Activated CD8-positive, alpha-beta memory T cell treated with anti-CD3 and anti-CD28 coated beads for 1 hour (primary cell): ENCODE results near the gene MRPL23.
"Not testable (repeated sequence)": the region's sequence is repeated elsewhere in the genome, so short reads cannot be mapped to it uniquely, and the experiment has no call there.

Source experiments
- DNase-seq, 2 donors: peaks; one replicate each; pipeline ENCODE4 v3.0.0-alpha.2; 2020; ENCODE audit warnings: low read depth in 1 of 2; ENCODE audit errors: extremely low read depth in 1 of 2

MRPL23 gene

GRCh38 chr11:1932681-1933080 is 14.5 kb upstream of the MRPL23 start:
- DNase-seq: no peak

- no peak for DNase-seq
Observed at GRCh38 chr11:1933416-1934334, 13.5 kb upstream of the MRPL23 start.

DNA sequence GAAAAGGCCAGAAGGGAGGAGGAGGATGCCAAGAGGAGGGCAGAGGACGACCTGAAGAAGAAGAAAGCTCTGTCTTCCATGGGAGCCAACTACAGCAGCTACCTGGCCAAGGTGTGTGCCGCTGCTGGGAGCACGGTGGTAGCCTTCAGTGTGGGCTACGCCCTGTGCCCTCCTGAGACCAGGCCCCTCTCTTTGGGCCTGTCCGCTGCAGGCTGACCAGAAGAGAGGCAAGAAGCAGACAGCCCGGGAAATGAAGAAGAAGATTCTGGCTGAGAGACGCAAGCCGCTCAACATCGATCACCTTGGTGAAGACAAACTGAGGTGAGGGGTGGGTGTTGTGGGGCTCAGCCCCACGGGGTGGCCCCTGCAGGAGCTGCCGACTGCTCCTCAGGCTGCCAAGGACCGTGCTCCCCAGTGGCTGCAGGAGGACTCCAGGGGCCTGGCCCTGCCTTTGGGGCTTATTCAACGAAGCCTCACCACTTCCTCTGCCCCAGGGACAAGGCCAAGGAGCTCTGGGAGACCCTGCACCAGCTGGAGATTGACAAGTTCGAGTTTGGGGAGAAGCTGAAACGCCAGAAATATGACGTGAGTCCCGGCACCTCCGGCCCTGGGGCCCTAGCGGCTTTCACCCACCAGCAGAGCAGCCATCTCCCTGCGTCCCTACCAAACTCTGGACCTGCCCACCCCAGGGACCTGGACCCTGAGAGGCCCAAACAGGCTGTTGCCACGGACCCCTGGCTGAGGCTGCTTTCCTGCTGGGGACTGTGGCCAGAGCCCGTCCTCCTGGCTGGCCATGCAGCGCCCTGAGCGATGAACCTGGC is 12.6 kb upstream of the MRPL23 start:
- DNase-seq: no peak

DNA sequence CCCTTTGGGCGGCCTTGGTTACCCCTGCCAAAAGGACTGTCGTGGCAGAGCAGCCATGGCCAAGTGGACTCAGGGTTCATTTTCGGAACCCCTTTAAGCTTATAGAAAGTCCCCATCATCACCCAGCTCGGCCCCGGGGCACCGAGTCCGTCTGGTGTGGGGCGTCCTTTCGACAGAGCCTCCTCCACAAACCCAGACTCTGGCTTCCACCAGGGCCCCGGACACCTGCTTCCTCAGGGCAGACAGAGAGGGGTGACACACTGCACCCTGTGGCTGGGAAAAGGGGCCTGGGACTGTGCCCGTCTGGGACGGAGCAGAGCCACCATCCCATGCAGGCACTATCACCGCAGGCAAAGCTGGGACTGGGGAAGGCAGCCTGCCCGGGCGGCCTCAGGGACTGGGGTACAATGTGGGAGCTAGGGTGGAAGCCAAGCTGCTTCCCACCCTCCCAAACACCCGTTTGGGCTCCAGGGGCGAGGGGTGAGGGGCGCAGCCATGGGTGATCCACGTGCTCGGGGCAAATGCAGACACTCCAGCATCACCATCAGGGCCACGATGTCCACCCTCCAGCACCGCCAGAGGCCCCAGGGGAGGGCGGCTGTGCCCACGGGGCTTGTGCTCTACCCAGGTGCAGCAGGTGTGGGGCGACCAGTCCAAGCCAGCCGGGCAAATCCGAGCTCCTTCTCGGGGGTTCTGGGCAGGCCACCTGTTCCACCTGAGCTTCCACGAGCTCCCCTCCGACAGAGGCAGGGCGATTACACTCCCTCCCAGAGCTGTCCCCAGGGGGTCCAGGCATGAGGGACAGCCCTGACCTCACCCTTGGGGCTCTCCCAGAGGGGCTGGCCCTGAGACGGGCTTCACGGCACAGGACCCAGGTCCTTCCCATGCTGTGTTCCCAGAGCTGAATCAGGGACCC is 11.7 kb upstream of the MRPL23 start:
- DNase-seq: no peak

GRCh38 chr11:1936072-1936780 is 10.9 kb upstream of the MRPL23 start:
- DNase-seq: no peak

- DNase-seq: no peak
Observed at GRCh38 chr11:1936781-1937615, 10.1 kb upstream of the MRPL23 start.

GRCh38 chr11:1937616-1938342 is 9.4 kb upstream of the MRPL23 start:
- DNase-seq: no peak

GRCh38 chr11:1938343-1939005 is 8.7 kb upstream of the MRPL23 start:
- no peak for DNase-seq

- DNase-seq: no peak
Observed at GRCh38 chr11:1939006-1939625, 8.0 kb upstream of the MRPL23 start.

DNA sequence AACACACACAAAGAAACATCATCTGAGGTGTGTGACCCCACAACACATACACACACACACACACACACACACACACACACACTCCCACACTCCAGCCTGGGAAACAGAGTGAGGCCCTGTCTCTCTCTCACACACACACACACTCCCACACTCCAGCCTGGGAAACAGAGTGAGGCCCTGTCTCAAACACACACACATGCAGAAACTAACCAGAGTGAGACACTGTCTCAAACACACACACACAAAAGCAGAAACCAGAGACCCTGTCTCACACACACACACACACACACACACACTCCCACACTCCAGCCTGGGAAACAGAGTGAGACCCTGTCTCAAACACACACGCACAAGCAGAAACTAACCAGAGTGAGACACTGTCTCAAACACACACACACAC is 7.3 kb upstream of the MRPL23 start:
- DNase-seq: not testable (repeated sequence)

DNA sequence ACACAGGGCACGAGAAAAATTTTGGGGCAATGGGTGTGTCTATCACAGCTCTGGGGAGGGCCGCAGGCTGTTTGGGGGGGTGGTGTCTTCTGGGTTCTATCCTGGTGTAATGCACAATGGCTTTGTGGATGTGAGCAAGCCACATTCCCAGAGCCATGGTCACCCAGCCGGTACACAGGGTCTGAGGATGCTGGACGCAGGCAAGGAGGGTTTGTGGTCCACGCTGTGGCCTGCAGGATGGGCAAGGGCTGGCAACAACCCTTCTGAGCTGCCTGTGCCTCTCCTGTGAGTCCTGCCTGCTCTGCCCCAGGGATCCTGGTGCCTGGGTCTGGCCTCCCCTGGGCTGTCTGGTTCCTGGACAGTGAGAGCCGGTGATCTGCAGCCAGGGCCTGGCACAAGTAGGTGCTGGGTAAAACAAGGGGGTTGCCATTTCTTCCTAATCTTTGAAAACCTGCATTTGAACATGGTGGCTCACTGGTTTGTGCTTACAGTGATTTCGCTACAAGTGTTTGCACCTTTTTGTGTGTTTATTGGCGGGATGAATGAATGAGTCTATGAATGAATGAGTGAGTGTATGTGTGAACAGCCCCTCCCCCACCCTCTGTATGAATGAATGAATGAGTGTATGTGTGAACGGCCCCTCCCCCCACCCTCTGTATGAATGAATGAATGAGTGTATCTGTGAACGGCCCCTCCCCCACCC is 4.4 kb upstream of the MRPL23 start:
- no peak for DNase-seq

- DNase-seq: no peak
Observed at GRCh38 chr11:1943576-1943975, 3.6 kb upstream of the MRPL23 start.

DNA sequence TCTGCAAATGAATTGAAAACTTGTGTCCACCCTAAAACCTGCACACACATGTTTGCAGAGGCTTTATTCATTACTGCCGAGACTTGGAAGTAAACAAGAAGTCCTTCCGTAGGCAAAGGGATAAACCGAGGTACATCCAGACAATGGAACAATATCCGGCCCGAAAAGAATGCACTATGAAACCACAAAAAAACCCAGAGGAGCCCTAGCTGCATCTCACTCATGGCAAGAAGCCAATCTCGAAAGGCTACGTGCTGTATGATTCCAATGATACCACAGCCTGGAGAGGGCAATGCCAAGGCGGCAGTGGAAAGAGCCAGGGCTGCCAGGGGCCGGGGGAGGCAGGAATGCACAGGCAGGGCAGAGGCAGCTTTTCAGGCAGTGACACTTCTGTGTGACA is 3.2 kb upstream of the MRPL23 start:
- DNase-seq: no peak

DNA sequence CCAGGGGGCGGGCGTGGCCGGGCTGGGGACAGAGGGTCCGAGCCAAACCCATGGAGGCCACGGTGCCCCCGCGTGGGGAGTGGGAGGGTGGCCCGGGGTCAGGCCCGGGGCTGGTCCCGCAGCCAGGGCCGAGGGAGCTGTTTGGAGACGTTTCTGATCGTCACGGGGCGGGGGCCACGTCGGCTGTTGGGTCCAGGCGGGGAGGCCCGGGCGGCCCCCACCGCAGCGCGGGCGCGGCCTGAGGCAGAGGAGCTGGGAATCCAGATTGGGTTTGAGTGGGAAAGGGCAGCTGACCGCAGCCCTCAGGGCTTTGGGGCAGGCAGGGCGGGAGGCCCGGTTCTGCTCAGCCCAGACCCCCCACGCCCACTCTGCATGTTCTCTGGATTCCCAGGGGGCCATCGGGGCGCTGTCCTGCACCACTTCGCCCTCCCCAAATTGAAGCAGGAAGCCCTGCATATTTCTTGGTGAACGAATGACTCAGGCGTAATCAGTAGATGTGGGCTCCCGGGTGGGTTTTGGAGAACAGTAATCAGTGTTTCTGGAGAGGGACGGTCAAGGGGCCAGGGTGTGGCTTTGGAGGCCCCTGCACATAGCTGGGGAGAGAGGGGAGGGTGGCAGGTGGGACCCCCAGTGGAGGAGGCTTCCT is 583 bp downstream of the MRPL23 start:
- no peak for DNase-seq

DNA sequence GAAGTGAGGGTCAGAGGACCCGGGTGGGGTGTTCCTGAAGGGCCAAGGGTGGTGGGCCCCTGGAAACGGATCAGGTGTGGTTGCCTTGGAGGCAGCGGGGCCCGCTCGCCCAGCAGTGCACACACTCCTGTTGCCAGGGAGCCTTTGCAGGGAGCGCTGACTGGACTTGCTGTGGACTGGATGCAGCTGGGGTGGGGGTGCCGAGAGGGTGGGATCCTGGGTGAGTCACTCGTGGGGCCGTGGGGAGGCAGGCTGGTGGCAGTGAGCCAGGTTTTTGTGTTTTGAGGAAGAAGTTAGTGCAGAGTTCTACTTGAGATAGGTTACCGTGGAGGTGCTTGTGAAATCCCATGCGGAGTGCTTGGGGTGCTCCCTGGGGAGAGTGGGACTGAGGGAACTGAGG is 1.3 kb downstream of the MRPL23 start:
- no peak for DNase-seq

DNA sequence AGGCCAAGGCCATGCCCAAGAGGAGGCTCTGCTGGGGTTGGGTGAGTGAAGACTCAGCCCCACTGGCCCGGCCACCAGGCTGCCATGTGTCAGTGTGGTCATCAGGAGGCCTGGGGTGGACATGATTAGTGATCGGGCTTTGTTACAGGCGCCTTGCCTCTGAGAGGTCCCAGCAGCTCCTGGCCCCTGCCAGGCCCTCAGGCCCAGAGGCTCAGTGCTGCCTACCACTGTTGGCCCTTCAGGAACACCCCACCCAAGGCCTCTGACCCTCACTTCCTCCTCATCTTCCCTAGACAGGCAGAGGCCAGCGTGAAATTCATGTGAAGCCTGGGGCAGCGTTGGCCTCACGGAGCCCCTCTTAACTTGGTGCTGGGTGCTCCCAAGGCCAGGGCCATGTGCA is 2.2 kb downstream of the MRPL23 start:
- DNase-seq: no peak

DNA sequence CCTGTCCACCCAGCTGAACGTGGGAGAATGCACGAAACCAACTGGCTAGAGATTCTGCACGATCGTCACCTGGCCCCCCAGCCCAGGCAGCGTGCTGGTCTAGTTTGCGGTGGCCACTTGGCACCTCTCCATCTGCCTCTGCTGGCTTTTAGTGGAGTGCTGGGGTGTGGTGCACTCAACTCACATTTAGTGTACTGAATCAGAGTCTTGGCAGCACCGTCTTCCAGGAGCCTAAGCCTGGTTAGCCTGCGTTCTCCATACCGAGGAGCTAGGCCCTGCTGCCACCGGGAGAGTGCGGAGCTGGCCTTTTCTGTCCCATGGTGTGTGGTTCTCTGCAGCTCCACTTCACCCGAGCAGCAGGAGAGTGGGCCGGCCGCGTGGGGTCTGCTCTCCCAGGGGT is 2.8 kb downstream of the MRPL23 start:
- DNase-seq: no peak
